ENCODE results near the gene MPND. TPM values are rescaled to one million over a fixed set of nuclear protein-coding genes. Genes with fewer than 3 reads are reported as not detected.

The MPND gene
- polyA plus RNA-seq, 1 donor = 23.2 TPM

GRCh38 chr19:4366666-4367335 is 23.4 kb downstream of the MPND start:
- DNase-seq = no peak

- no peak for DNase-seq
Observed at GRCh38 chr19:4367336-4367723, 24.0 kb downstream of the MPND start.

GRCh38 chr19:4367781-4368127 is 24.4 kb downstream of the MPND start:
- DNase-seq = no peak

- no peak for DNase-seq
Observed at GRCh38 chr19:4368128-4368820, 24.9 kb downstream of the MPND start.

GRCh38 chr19:4369109-4369887 is 25.9 kb downstream of the MPND start:
- no peak for DNase-seq

GRCh38 chr19:4369888-4370260 is 26.5 kb downstream of the MPND start:
- no peak for DNase-seq

- no peak for DNase-seq
Observed at GRCh38 chr19:4370418-4371041, 27.2 kb downstream of the MPND start.

- DNase-seq = no peak
Observed at GRCh38 chr19:4371247-4372164, 28.1 kb downstream of the MPND start.

GRCh38 chr19:4372165-4373012 is 29.0 kb downstream of the MPND start:
- DNase-seq = no peak

GRCh38 chr19:4373013-4373367 is 29.6 kb downstream of the MPND start:
- no peak for DNase-seq

- no peak for DNase-seq
Observed at GRCh38 chr19:4373601-4374497, 30.5 kb downstream of the MPND start.

- DNase-seq = no peak
Observed at GRCh38 chr19:4374498-4375163, 31.3 kb downstream of the MPND start.

- no peak for DNase-seq
Observed at GRCh38 chr19:4375164-4376027, 32.0 kb downstream of the MPND start.

- DNase-seq = no peak
Observed at GRCh38 chr19:4376028-4376670, 32.8 kb downstream of the MPND start.

- no peak for DNase-seq
Observed at GRCh38 chr19:4376671-4376990, 33.3 kb downstream of the MPND start.

- DNase-seq = no peak
Observed at GRCh38 chr19:4376991-4377781, 33.8 kb downstream of the MPND start.

- no peak for DNase-seq
Observed at GRCh38 chr19:4378886-4379285, 35.5 kb downstream of the MPND start.

All from left kidney (tissue), 2 donors.